H1 (cell line): Measurements from ENCODE around the gene AIF1L. TPM values are rescaled to one million over a fixed set of nuclear protein-coding genes. Genes with fewer than 3 reads are reported as not detected.

Experiments
- CTCF ChIA-PET: fragments of 300-600 bp; sonication (Branson Sonifier 250); formaldehyde crosslinking; loops from one replicate; lab custom pipeline; 2021; ENCODE audit not compliant: partially characterized antibody; lab: Charles Lee
- POLR2A ChIA-PET: fragments of 300-600 bp; sonication (Branson Sonifier 250); formaldehyde crosslinking; loops from one replicate; lab custom pipeline; 2021; ENCODE audit warnings: inconsistent platforms; ENCODE audit not compliant: partially characterized antibody; lab: Charles Lee
- DNase-seq, 2 experiments: peaks; one replicate each; pipeline versions ENCODE4 v3.0.0 to v3.0.0-alpha.2; 2010 to 2022; ENCODE audit warnings: low spot score in 2 of 2, low read depth in 1 of 2, mixed read lengths in 1 of 2
- FAIRE-seq: peaks from 2 replicates; lab custom pipeline; 2011; peaks lifted over from hg19 to GRCh38; lab: Jason Lieb, UNC
- H2AFZ ChIP-seq: 2 replicates; pipeline ENCODE4 v1.8.1; 2012; ENCODE audit warnings: low read length, inconsistent platforms
- H2AK5ac ChIP-seq: 2 replicates; pipeline ENCODE4 v1.6.1; 2013; ENCODE audit warnings: low read depth, low read length
- H2BK120ac ChIP-seq: replicated peaks from 2 replicates; pipeline ENCODE3; 2013; ENCODE audit warnings: low read depth, low read length, inconsistent platforms
- H2BK12ac ChIP-seq: 2 replicates; pipeline ENCODE4 v1.6.1; 2013; ENCODE audit warnings: low read depth, low read length
- H2BK15ac ChIP-seq: 2 replicates; pipeline ENCODE4 v1.6.1; 2013; ENCODE audit warnings: low read length
- H2BK20ac ChIP-seq: 2 replicates; pipeline ENCODE4 v1.6.1; 2013; ENCODE audit warnings: low read length
- H2BK5ac ChIP-seq: 2 replicates; pipeline ENCODE4 v1.6.1; 2013; ENCODE audit warnings: low read depth, low read length
- H3K14ac ChIP-seq: 2 replicates; pipeline ENCODE4 v1.6.1; 2013; ENCODE audit warnings: inconsistent platforms; ENCODE audit not compliant: insufficient read length
- H3K18ac ChIP-seq: 2 replicates; pipeline ENCODE4 v1.6.1; 2013; ENCODE audit warnings: low read length; ENCODE audit errors: extremely low read depth
- H3K23ac ChIP-seq: 2 replicates; pipeline ENCODE4 v1.6.1; 2013; ENCODE audit warnings: inconsistent platforms; ENCODE audit not compliant: insufficient read length
- H3K23me2 ChIP-seq: 2 replicates; pipeline ENCODE4 v1.6.1; 2013; ENCODE audit warnings: low read depth, low read length
- H3K27ac ChIP-seq: 2 replicates; pipeline ENCODE4 v1.6.1; 2011; ENCODE audit warnings: low read depth, low read length, inconsistent platforms
- H3K27me3 ChIP-seq, 4 experiments: replicated peaks in 1 of 4; 1 replicate in 1 of 4; 2 replicates in 3 of 4; pipeline versions ENCODE4 v1.6.1 to v1.8.1; 2011 to 2013; ENCODE audit warnings: low read length in 3 of 4, mild to moderate bottlenecking in 3 of 4, inconsistent platforms in 2 of 4, mixed read lengths in 2 of 4, moderate library complexity in 1 of 4; ENCODE audit not compliant: control insufficient read depth in 3 of 4, insufficient read depth in 3 of 4; ENCODE audit errors: extremely low read depth in 1 of 4
- H3K36me3 ChIP-seq, 4 experiments: 2 replicates each; pipeline versions ENCODE4 v1.6.1 to v1.8.1; 2011 to 2013; ENCODE audit warnings: mild to moderate bottlenecking in 4 of 4, low read length in 3 of 4, moderate library complexity in 2 of 4, control low read depth in 1 of 4, inconsistent platforms in 1 of 4; ENCODE audit not compliant: insufficient read depth in 4 of 4, control insufficient read depth in 2 of 4
- H3K4ac ChIP-seq: replicated peaks from 2 replicates; pipeline ENCODE3; 2013; ENCODE audit warnings: low read length, low read depth, mixed read lengths, inconsistent platforms; ENCODE audit not compliant: insufficient read length
- H3K4me1 ChIP-seq, 4 experiments: replicated peaks in 1 of 4; 1 replicate in 1 of 4; 2 replicates in 3 of 4; pipeline versions ENCODE4 v1.6.1 to v1.8.1; 2011 to 2013; ENCODE audit warnings: low read length in 3 of 4, inconsistent platforms in 2 of 4, mixed read lengths in 1 of 4; ENCODE audit not compliant: insufficient read depth in 4 of 4, control insufficient read depth in 3 of 4
- H3K4me2 ChIP-seq, 2 experiments: 2 replicates each; pipeline versions ENCODE4 v1.6.1 to v1.8.1; 2011 to 2013; ENCODE audit warnings: low read depth in 2 of 2, low read length in 2 of 2, control low read depth in 1 of 2, inconsistent platforms in 1 of 2, mild to moderate bottlenecking in 1 of 2; ENCODE audit not compliant: insufficient read depth in 1 of 2
- H3K4me3 ChIP-seq, 4 experiments: fragments of 200-600, 300-600 bp in 1 of 4; sonication (generic), shearing (Covaris generic), sonication (Bioruptor Twin) in 1 of 4; 2 replicates each; pipeline versions ENCODE4 v1.5.1 to v1.8.1; 2011 to 2016; ENCODE audit warnings: low read length in 4 of 4, low read depth in 3 of 4, control low read depth in 2 of 4, inconsistent platforms in 2 of 4, mild to moderate bottlenecking in 2 of 4, mixed read lengths in 1 of 4, moderate library complexity in 1 of 4; ENCODE audit not compliant: insufficient read depth in 2 of 4; ENCODE audit errors: extremely low read depth in 1 of 4
- H3K56ac ChIP-seq: replicated peaks from 2 replicates; pipeline ENCODE3; 2013; ENCODE audit warnings: low read depth, mild to moderate bottlenecking, mixed read lengths, low read length, inconsistent platforms; ENCODE audit not compliant: insufficient read length
- H3K79me1 ChIP-seq: 2 replicates; pipeline ENCODE4 v1.6.1; 2013; ENCODE audit warnings: low read depth, low read length, control low read depth
- H3K79me2 ChIP-seq, 2 experiments: 2 replicates each; pipeline versions ENCODE4 v1.6.1 to v1.8.1; 2012 to 2013; ENCODE audit warnings: low read length in 2 of 2, mild to moderate bottlenecking in 2 of 2, inconsistent platforms in 1 of 2; ENCODE audit not compliant: insufficient read depth in 2 of 2, control insufficient read depth in 1 of 2
- H3K9ac ChIP-seq, 4 experiments: replicated peaks in 1 of 4; 1 replicate in 1 of 4; 2 replicates in 3 of 4; pipeline versions ENCODE4 v1.6.1 to v1.8.1; 2011 to 2013; ENCODE audit warnings: low read depth in 3 of 4, low read length in 3 of 4, control low read depth in 2 of 4, mild to moderate bottlenecking in 2 of 4, moderate library complexity in 2 of 4, inconsistent platforms in 1 of 4; ENCODE audit errors: extremely low read depth in 1 of 4
- H3K9me3 ChIP-seq, 2 experiments: 2 replicates each; pipeline versions ENCODE4 v1.6.1 to v1.8.1; 2012 to 2013; ENCODE audit warnings: mild to moderate bottlenecking in 2 of 2, moderate library complexity in 2 of 2, control low read depth in 1 of 2, inconsistent platforms in 1 of 2, low read depth in 1 of 2, low read length in 1 of 2, mixed read lengths in 1 of 2; ENCODE audit not compliant: insufficient read depth in 2 of 2
- H4K20me1 ChIP-seq, 2 experiments: replicated peaks in 1 of 2; 2 replicates each; pipeline versions ENCODE3 to v1.8.1; 2011 to 2013; ENCODE audit warnings: inconsistent platforms in 2 of 2, low read length in 2 of 2, mild to moderate bottlenecking in 1 of 2; ENCODE audit not compliant: insufficient read depth in 2 of 2, control insufficient read depth in 1 of 2
- H4K5ac ChIP-seq: 2 replicates; pipeline ENCODE4 v1.6.1; 2013; ENCODE audit warnings: low read length, low read depth, mixed read lengths, inconsistent platforms; ENCODE audit not compliant: insufficient read length
- H4K8ac ChIP-seq: 2 replicates; pipeline ENCODE4 v1.8.0; 2013; ENCODE audit warnings: mild to moderate bottlenecking, moderate library complexity, low read length, inconsistent platforms; ENCODE audit not compliant: insufficient read depth; ENCODE audit errors: extremely low read depth
- H4K91ac ChIP-seq: replicated peaks from 2 replicates; pipeline ENCODE3; 2013; ENCODE audit warnings: low read length, mixed read lengths, inconsistent platforms; ENCODE audit not compliant: insufficient read length
- ASH2L ChIP-seq: fragments of 200-600, 300-600 bp; sonication (generic); IDR thresholded peaks from one replicate; pipeline ENCODE4 v1.7.1; 2017; ENCODE audit warnings: low read length
- BCL11A ChIP-seq, 2 experiments: IDR thresholded peaks; one replicate each; pipeline ENCODE4 v1.6.1; 2011; ENCODE audit warnings: low read depth in 2 of 2, low read length in 2 of 2, mild to moderate bottlenecking in 2 of 2
- HDAC2 ChIP-seq, 2 experiments: fragments of 300-600 bp in 1 of 2; sonication (generic) in 1 of 2; IDR thresholded peaks; 2 replicates each; pipeline ENCODE4 v1.6.1; 2011 to 2012; ENCODE audit warnings: low read depth in 2 of 2, low read length in 2 of 2, mild to moderate bottlenecking in 2 of 2, moderate library complexity in 2 of 2, borderline replicate concordance in 1 of 2, inconsistent platforms in 1 of 2
- JUND ChIP-seq: IDR thresholded peaks from 2 replicates; pipeline ENCODE4 v1.6.1; 2011; ENCODE audit warnings: mild to moderate bottlenecking, improper control_type of control experiment, low read length
- RFX5 ChIP-seq: IDR thresholded peaks from 2 replicates; pipeline ENCODE4 v1.6.1; 2011; ENCODE audit warnings: low read depth, low read length, improper control_type of control experiment, borderline replicate concordance
- TEAD4 ChIP-seq: IDR thresholded peaks from 2 replicates; pipeline ENCODE4 v1.6.1; 2012; ENCODE audit warnings: low read depth, low read length, inconsistent platforms, mixed read lengths
- WGBS, 2 experiments: shearing (Covaris generic) in 1 of 2; methylation state at CpG; one replicate each; pipeline versions ENCODE4 v1.1.6 to v1.1.7; 2013 to 2015; ENCODE audit warnings: low lambda C conversion rate in 2 of 2, mixed read lengths in 2 of 2, inconsistent platforms in 1 of 2, low coverage in 1 of 2, missing lambda C conversion rate in 1 of 2; ENCODE audit not compliant: insufficient replicate concordance in 2 of 2, insufficient coverage in 1 of 2, insufficient read length in 1 of 2; ENCODE audit errors: extremely low coverage in 1 of 2, missing lambda C conversion rate in 1 of 2; 5-methylcytosine and 5-hydroxymethylcytosine counted together
- polyA plus RNA-seq, 7 experiments: library from polyadenylated mRNA; depleted of rRNA in 3 of 7; stranded (reverse) in 5 of 7; unstranded in 2 of 7; fragments of >200 nt in 5 of 7; fragments of 200-250 nt in 2 of 7; gene quantifications; 1 replicate in 5 of 7; 2 replicates in 1 of 7; 4 replicates in 1 of 7; pipeline versions ENCODE4 v1.2.1 to v1.2.3, GENCODE V29; 2011 to 2013; ENCODE audit warnings: missing spikeins in 2 of 7, mixed read lengths in 2 of 7
- total RNA-seq: library from RNA; stranded (reverse); fragmentation: NEBNext Ultra II Directional; extraction: Animal tissue kit (Norgen Biotek cat#: 25700); gene quantifications from 2 replicates; pipeline ENCODE4 v1.2.1, GENCODE V29; 2021

The AIF1L gene
- total and polyA plus RNA-seq, 2 of the 8 experiments (the other 6 are each of a cell fraction or from before 2014, with no cell fraction given), result 70.7 to 149 TPM

- Histone ChIP-seq H4K20me1 (peaks cover 0 to 8% of the 10 kb centered on the region in 2 experiments), H3K18ac (no peak overlapping the region), H3K9me3 (no peaks in the 10 kb centered on the region), H4K5ac (peak overlapping the region; percentile 21), H4K91ac (no peak overlapping the region), H3K14ac (no peak overlapping the region)
- POLR2A ChIA-PET, result interaction anchor here (1.0 to 32.4 kb wide), 9 partner anchors 9 to 201 kb away, joined by 4 to 751 read pairs (median 7); partner anchors contain the start of gene AIF1L
- TF ChIP-seq HDAC2 (IDR thresholded peaks at IDR 0.05; ENCODE audit: borderline replicate concordance in 1 of 2, low read depth in 2 of 2, low read length in 2 of 2) (no peak), JUND (no peak), RFX5 (no peak), TEAD4 (no peak), BCL11A (IDR thresholded peaks at IDR 0.05; ENCODE audit: low read depth in 2 of 2, low read length in 2 of 2) (no peak), ASH2L (no peak)
- TF ChIP-seq, all 59 proteins: peak for 0
- Histone ChIP-seq H3K27me3 (no peaks in the 10 kb centered on the region), H3K4me2 (peak overlapping the region; percentile 73 to 98), H3K79me1 (peaks cover 6% of the 10 kb centered on the region), H2BK5ac (peak overlapping the region; percentile 63; the same call in 1 of the 2 replicates), H3K9ac (peak overlapping the region; percentile 84 to 95 (median 90)), H2AK5ac (no peak overlapping the region), H3K27ac (peak overlapping the region; percentile 90; the same call in 1 of the 2 replicates), H3K23me2 (peaks cover 7% of the 10 kb centered on the region; the same call in 1 of the 2 replicates), H2AFZ (0 out of 2 replicates have a peak overlapping the region, but pooled peaks have one; percentile 30), H3K4me3 (peak overlapping the region; percentile 93 to 99 (median 96)), H3K23ac (no peak overlapping the region), H2BK120ac (no peak overlapping the region), H3K4ac (no peak overlapping the region), H3K36me3 (peaks cover 14 to 43% (median 34%) of the 10 kb centered on the region in 4 experiments; a peak in 7 of 8 replicates), H3K79me2 (peaks cover 0 to 16% of the 10 kb centered on the region in 2 experiments; a peak in 2 of 4 replicates), H3K56ac (no peak overlapping the region), H2BK20ac (no peak overlapping the region), H2BK12ac (no peak overlapping the region), H2BK15ac (no peak overlapping the region), H4K8ac (peak overlapping the region; percentile 98; the same call in 1 of the 2 replicates), H3K4me1 (peaks cover 0 to 3% (median 0%) of the 10 kb centered on the region in 4 experiments; a peak in 1 of 7 replicates)
- FAIRE-seq (no peak), DNase-seq (no peak)
- CTCF ChIA-PET, result interaction anchor here (1.1 to 1.4 kb wide), 2 partner anchors 8 to 55 kb away, joined by 3 to 4 read pairs; no protein-coding TSS in a partner anchor
- WGBS, 2 experiments, result 7% methylated on average over 11 of the region's 11 CpGs; no CpG with 5 or more reads in 1 of the 2 experiments
These were observed 29.7 kb downstream of the AIF1L start for GRCh38 chr9:131126059-131126426.
